Measurements from ENCODE around the gene CENPT.

- TF ChIP-seq, protein P1, sequence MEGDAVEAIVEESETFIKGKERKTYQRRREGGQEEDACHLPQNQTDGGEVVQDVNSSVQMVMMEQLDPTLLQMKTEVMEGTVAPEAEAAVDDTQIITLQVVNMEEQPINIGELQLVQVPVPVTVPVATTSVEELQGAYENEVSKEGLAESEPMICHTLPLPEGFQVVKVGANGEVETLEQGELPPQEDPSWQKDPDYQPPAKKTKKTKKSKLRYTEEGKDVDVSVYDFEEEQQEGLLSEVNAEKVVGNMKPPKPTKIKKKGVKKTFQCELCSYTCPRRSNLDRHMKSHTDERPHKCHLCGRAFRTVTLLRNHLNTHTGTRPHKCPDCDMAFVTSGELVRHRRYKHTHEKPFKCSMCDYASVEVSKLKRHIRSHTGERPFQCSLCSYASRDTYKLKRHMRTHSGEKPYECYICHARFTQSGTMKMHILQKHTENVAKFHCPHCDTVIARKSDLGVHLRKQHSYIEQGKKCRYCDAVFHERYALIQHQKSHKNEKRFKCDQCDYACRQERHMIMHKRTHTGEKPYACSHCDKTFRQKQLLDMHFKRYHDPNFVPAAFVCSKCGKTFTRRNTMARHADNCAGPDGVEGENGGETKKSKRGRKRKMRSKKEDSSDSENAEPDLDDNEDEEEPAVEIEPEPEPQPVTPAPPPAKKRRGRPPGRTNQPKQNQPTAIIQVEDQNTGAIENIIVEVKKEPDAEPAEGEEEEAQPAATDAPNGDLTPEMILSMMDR (conservative IDR thresholded peaks at IDR 0.05; ENCODE audit: low read length) = no peak
- TF ChIP-seq EZH2phosphoT487 (IDR thresholded peaks at IDR 0.05; ENCODE audit: borderline replicate concordance, low read depth, low read length) = no peak
Observed at GRCh38 chr16:67897231-67897630, 49.7 kb upstream of the CENPT start.
